OCI-LY1 (cell line): ENCODE data around the gene RNF38.

Experiments used
- H2AFZ ChIP-seq: fragments of 200-600 bp; sonication (generic), shearing (Covaris generic); 2 replicates; pipeline ENCODE4 v1.6.0; 2014; ENCODE audit warnings: antibody characterized with exemption, mild to moderate bottlenecking, low read length
- H3F3A ChIP-seq: fragments of 200-600 bp; sonication (generic), shearing (Covaris generic); 2 replicates; pipeline ENCODE4 v1.6.0; 2014; ENCODE audit warnings: mild to moderate bottlenecking, antibody characterized with exemption, low read length, moderate library complexity; ENCODE audit not compliant: insufficient read depth
- H3K27ac ChIP-seq: fragments of 200-600 bp; sonication (generic); 2 replicates; pipeline ENCODE4 v1.5.1; 2014; ENCODE audit warnings: low read length, mixed run types, mild to moderate bottlenecking, low read depth; ENCODE audit not compliant: poor library complexity, severe bottlenecking
- H3K27me3 ChIP-seq: fragments of 200-600 bp; sonication (generic); 2 replicates; pipeline ENCODE4 v1.6.0; 2014; ENCODE audit warnings: antibody characterized with exemption, mild to moderate bottlenecking, low read length, moderate library complexity; ENCODE audit not compliant: insufficient read depth
- H3K36me3 ChIP-seq: fragments of 200-600 bp; sonication (generic); 2 replicates; pipeline ENCODE4 v1.6.1; 2014; ENCODE audit warnings: mild to moderate bottlenecking, antibody characterized with exemption, low read length, moderate library complexity, mixed read lengths; ENCODE audit not compliant: insufficient read depth
- H3K4me1 ChIP-seq: fragments of 200-600 bp; sonication (generic); 2 replicates; pipeline ENCODE4 v1.5.1; 2014; ENCODE audit warnings: mild to moderate bottlenecking, low read length, moderate library complexity; ENCODE audit not compliant: insufficient read depth, severe bottlenecking
- H3K4me2 ChIP-seq: fragments of 200-600 bp; sonication (generic), shearing (Covaris generic); 2 replicates; pipeline ENCODE4 v1.6.1; 2014; ENCODE audit warnings: low read length
- H3K4me3 ChIP-seq: fragments of 200-600 bp; sonication (generic); 2 replicates; pipeline ENCODE4 v1.5.1; 2014; ENCODE audit warnings: low read length, low read depth, mild to moderate bottlenecking, mixed read lengths; ENCODE audit not compliant: poor library complexity, severe bottlenecking
- H3K79me2 ChIP-seq: fragments of 200-600 bp; shearing (Covaris generic); 2 replicates; pipeline ENCODE4 v1.6.1; 2016; ENCODE audit warnings: mixed run types, low read length, mixed read lengths; ENCODE audit not compliant: insufficient read depth
- H3K9ac ChIP-seq: fragments of 200-600 bp; sonication (generic), shearing (Covaris generic); 2 replicates; pipeline ENCODE4 v1.6.1; 2014; ENCODE audit warnings: mild to moderate bottlenecking, low read length, mixed read lengths
- H3K9me2 ChIP-seq: fragments of 200-600 bp; sonication (generic), shearing (Covaris generic); 2 replicates; pipeline ENCODE4 v1.6.1; 2014; ENCODE audit warnings: low read depth, mild to moderate bottlenecking, low read length, mixed read lengths
- H3K9me3 ChIP-seq: fragments of 200-600 bp; shearing (Covaris generic); 2 replicates; pipeline ENCODE4 v1.6.1; 2014; ENCODE audit warnings: low read length, mixed read lengths
- H4K20me1 ChIP-seq: fragments of 200-600 bp; sonication (generic), shearing (Covaris generic); 2 replicates; pipeline ENCODE4 v1.6.0; 2016; ENCODE audit warnings: mild to moderate bottlenecking, low read length; ENCODE audit not compliant: insufficient read depth
- EZH2 ChIP-seq: fragments of 200-600 bp; sonication (generic), shearing (Covaris generic); IDR thresholded peaks from 2 replicates; pipeline ENCODE4 v1.8.0; 2017; ENCODE audit warnings: borderline replicate concordance, mixed run types, mild to moderate bottlenecking, antibody characterized with exemption, low read length, moderate library complexity, mixed read lengths
- TF ChIP-seq, protein P1 (sequence below): fragments of 200-600 bp; sonication (generic), shearing (Covaris generic); IDR thresholded peaks from 2 replicates; pipeline ENCODE4 v1.5.1; 2017; ENCODE audit warnings: mild to moderate bottlenecking, antibody characterized with exemption, low read length, moderate library complexity, mixed read lengths

Gene RNF38

DNA sequence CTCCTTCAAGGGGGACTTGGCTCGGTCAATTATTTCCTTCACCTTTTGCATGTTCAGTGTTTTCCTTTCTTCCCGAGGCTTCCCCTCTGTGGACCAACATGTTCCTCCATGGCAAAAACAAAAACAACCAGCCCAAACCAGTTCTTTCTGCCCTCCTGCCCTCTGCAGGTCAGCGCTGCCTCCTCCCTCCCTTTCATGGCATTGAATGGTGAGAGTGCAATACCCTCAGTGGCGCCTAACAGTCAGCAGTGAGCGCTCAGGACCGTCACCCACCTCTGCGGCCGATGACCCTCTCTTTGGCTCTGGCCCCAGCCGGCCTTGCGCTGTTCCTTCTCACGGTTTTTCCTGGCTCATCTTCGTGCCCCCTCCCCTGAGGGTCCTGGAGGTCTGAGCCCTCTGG lies 107.4 kb downstream of the RNF38 start:
- H3F3A ChIP-seq, result no peaks in the 10 kb centered on the region
- no peak overlapping the region for H2AFZ ChIP-seq
- no peak overlapping the region for H3K27ac ChIP-seq
- no peaks in the 10 kb centered on the region for H3K79me2 ChIP-seq
- H3K4me2 ChIP-seq, result no peak overlapping the region
- no peaks in the 10 kb centered on the region for H3K9me3 ChIP-seq
- no peaks in the 10 kb centered on the region for H3K9me2 ChIP-seq
- no peak overlapping the region for H3K9ac ChIP-seq
- TF ChIP-seq, protein P1, sequence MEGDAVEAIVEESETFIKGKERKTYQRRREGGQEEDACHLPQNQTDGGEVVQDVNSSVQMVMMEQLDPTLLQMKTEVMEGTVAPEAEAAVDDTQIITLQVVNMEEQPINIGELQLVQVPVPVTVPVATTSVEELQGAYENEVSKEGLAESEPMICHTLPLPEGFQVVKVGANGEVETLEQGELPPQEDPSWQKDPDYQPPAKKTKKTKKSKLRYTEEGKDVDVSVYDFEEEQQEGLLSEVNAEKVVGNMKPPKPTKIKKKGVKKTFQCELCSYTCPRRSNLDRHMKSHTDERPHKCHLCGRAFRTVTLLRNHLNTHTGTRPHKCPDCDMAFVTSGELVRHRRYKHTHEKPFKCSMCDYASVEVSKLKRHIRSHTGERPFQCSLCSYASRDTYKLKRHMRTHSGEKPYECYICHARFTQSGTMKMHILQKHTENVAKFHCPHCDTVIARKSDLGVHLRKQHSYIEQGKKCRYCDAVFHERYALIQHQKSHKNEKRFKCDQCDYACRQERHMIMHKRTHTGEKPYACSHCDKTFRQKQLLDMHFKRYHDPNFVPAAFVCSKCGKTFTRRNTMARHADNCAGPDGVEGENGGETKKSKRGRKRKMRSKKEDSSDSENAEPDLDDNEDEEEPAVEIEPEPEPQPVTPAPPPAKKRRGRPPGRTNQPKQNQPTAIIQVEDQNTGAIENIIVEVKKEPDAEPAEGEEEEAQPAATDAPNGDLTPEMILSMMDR, result no peak
- no peak for TF ChIP-seq EZH2
- H4K20me1 ChIP-seq, result no peaks in the 10 kb centered on the region
- no peaks in the 10 kb centered on the region for H3K4me1 ChIP-seq
- H3K4me3 ChIP-seq, result no peak overlapping the region
- no peaks in the 10 kb centered on the region; the same call in 1 of the 2 replicates for H3K27me3 ChIP-seq
- H3K36me3 ChIP-seq, result no peaks in the 10 kb centered on the region

DNA sequence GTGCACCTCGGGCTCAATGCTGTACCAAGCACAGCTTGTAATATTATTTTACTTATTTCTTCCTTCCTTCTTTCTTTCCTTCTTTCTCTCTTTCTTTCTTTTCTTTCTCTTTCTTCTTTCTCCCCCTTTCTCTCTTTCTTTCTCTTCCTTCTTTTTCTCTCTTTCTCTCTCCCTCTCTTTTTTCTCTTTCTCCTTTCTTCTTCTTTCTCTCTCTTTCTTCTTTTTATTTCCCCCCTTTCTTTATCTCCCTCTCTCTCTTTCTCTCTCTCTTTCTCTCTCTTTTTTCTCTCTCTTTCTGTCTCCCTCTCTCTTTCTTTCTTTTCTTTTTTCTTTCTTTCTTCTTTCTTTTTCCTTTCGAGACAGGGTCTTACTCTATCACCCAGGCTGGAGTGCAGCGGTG lies 109.1 kb downstream of the RNF38 start:
- no peaks in the 10 kb centered on the region for H3K9me2 ChIP-seq
- no peak overlapping the region for H3K9ac ChIP-seq
- no peaks in the 10 kb centered on the region for H4K20me1 ChIP-seq
- no peak for TF ChIP-seq EZH2
- TF ChIP-seq, protein P1, result no peak
- H2AFZ ChIP-seq, result no peak overlapping the region
- no peaks in the 10 kb centered on the region for H3F3A ChIP-seq
- H3K4me3 ChIP-seq, result no peak overlapping the region
- H3K4me1 ChIP-seq, result no peaks in the 10 kb centered on the region
- no peaks in the 10 kb centered on the region for H3K9me3 ChIP-seq
- H3K4me2 ChIP-seq, result no peak overlapping the region
- H3K79me2 ChIP-seq, result no peaks in the 10 kb centered on the region
- no peak overlapping the region for H3K27ac ChIP-seq
- no peaks in the 10 kb centered on the region; the same call in 1 of the 2 replicates for H3K27me3 ChIP-seq
- no peaks in the 10 kb centered on the region for H3K36me3 ChIP-seq

DNA sequence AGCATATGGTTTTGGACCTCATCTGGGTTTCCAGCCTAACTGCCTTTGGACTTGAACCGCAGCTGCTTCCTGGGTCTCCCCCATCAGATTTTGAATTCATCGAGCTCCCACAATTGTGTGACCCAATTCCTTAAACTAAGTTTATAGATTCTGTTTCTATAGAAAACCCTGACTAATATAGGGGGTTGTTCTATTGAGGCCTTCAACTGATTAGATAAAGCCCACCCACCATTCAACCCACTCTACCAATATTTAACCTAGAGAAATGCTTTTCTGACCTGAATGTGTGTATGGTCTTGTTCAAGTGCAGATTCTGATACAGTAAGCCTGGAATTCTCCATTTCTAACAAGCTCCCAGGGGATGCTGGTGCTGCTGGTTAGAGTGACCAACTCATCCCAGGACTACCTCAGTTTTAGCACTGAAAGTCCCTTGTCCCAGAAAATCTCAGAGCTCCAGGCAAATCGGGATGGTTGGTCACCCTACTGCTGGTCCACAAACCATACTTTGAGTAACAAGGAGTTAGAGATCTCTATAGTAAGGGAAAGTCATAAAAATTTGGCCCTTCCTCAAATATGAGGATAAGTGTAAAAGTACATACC lies 110.1 kb downstream of the RNF38 start:
- Histone ChIP-seq H3K27ac (no peak overlapping the region), H3K27me3 (no peaks in the 10 kb centered on the region; the same call in 1 of the 2 replicates), H3K4me2 (no peak overlapping the region), H3K4me3 (no peak overlapping the region), H3F3A (no peaks in the 10 kb centered on the region), H3K36me3 (no peaks in the 10 kb centered on the region), H3K9ac (no peak overlapping the region), H2AFZ (no peak overlapping the region), H3K4me1 (no peaks in the 10 kb centered on the region), H3K79me2 (no peaks in the 10 kb centered on the region), H3K9me2 (no peaks in the 10 kb centered on the region), H4K20me1 (no peaks in the 10 kb centered on the region), H3K9me3 (no peaks in the 10 kb centered on the region)
- no peak for TF ChIP-seq EZH2
- TF ChIP-seq, protein P1, result no peak
